Body of pancreas (tissue), 4 donors: ENCODE measurements around the gene TMEM145.

Experiments
- POLR2A ChIP-seq, 3 donors: fragments of 450-650 bp; IDR thresholded peaks; one replicate each; pipeline ENCODE4 v1.6.1; 2016; ENCODE audit warnings: antibody characterized with exemption in 3 of 3, mild to moderate bottlenecking in 2 of 3
- TF ChIP-seq, protein P1 (sequence below), 7 experiments: fragments of 450-650 bp in 4 of 7; fragments of 200-600 bp in 3 of 7; sonication (generic) in 3 of 7; IDR thresholded peaks; one replicate each; pipeline ENCODE4 v1.5.1; 2016 to 2019; ENCODE audit warnings: antibody characterized with exemption in 7 of 7

DNA sequence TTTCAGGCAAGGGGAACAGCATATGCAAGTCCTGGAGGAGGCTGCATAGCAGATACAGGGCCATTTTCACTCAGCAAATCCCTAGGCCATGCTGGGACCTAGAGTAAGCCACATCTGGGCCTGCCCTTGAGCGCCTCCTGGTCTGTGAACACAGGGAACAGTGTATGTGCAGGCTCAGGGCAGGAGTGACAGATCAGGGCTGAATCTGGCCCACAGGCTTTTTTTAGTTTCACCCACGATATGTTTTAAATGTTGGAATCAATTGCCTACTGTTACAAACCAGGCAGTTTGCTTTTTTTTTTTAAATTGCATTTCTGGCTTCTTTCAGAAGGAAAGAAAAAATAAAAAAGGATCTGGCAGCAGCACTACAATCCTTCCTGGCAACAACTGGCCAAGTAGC lies 1.5 kb upstream of the TMEM145 start:
- TF ChIP-seq, protein P1, sequence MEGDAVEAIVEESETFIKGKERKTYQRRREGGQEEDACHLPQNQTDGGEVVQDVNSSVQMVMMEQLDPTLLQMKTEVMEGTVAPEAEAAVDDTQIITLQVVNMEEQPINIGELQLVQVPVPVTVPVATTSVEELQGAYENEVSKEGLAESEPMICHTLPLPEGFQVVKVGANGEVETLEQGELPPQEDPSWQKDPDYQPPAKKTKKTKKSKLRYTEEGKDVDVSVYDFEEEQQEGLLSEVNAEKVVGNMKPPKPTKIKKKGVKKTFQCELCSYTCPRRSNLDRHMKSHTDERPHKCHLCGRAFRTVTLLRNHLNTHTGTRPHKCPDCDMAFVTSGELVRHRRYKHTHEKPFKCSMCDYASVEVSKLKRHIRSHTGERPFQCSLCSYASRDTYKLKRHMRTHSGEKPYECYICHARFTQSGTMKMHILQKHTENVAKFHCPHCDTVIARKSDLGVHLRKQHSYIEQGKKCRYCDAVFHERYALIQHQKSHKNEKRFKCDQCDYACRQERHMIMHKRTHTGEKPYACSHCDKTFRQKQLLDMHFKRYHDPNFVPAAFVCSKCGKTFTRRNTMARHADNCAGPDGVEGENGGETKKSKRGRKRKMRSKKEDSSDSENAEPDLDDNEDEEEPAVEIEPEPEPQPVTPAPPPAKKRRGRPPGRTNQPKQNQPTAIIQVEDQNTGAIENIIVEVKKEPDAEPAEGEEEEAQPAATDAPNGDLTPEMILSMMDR (IDR thresholded peaks at IDR 0.05): no peak
- no peak for TF ChIP-seq POLR2A (IDR thresholded peaks at IDR 0.05)
